Astrocyte (in vitro differentiated cells and primary cell): ENCODE data around the gene PDLIM5.

Source experiments
- EZH2 ChIP-seq: IDR thresholded peaks from 2 replicates; pipeline ENCODE4 v1.6.1; 2012; ENCODE audit warnings: mild to moderate bottlenecking, low read length, inconsistent platforms; ENCODE audit not compliant: insufficient read depth
- TF ChIP-seq, protein P1 (sequence below): IDR thresholded peaks from 2 replicates; pipeline ENCODE4 v1.5.1; 2011; ENCODE audit warnings: low read depth, mild to moderate bottlenecking, inconsistent platforms, low read length, moderate library complexity; ENCODE audit not compliant: insufficient read depth

DNA sequence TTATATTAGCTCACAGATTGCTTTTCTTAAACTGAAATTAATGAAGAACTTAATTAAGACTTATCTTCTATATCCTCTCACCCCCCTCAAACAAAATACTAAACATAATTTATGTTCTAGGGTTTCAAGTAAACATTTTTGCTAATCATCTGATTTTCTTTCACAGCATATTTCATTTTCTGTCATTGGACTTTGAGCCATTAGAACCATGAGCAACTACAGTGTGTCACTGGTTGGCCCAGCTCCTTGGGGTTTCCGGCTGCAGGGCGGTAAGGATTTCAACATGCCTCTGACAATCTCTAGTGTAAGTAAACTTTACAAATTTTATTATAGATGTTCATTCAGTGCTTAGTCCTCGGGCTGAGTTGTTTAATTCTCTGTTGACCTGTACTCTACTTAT is 3.3 kb downstream of the PDLIM5 start:
- TF ChIP-seq, protein P1, sequence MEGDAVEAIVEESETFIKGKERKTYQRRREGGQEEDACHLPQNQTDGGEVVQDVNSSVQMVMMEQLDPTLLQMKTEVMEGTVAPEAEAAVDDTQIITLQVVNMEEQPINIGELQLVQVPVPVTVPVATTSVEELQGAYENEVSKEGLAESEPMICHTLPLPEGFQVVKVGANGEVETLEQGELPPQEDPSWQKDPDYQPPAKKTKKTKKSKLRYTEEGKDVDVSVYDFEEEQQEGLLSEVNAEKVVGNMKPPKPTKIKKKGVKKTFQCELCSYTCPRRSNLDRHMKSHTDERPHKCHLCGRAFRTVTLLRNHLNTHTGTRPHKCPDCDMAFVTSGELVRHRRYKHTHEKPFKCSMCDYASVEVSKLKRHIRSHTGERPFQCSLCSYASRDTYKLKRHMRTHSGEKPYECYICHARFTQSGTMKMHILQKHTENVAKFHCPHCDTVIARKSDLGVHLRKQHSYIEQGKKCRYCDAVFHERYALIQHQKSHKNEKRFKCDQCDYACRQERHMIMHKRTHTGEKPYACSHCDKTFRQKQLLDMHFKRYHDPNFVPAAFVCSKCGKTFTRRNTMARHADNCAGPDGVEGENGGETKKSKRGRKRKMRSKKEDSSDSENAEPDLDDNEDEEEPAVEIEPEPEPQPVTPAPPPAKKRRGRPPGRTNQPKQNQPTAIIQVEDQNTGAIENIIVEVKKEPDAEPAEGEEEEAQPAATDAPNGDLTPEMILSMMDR, result no peak
- TF ChIP-seq EZH2, result no peak
